Endometrial microvascular endothelial cells (primary cell): ENCODE results near the gene POLR2I. TPM values are rescaled to one million over a fixed set of nuclear protein-coding genes. Genes with fewer than 3 reads are reported as not detected.
"Not testable (repeated sequence)": the region's sequence is repeated elsewhere in the genome, so short reads cannot be mapped to it uniquely, and the experiment has no call there.

Source experiments
- in situ Hi-C: cut with HindIII; loops from 2 replicates; pipeline ENCODE4 v1.10.0; 2017; ENCODE audit warnings: low sequenced_read_pairs, low pct_unique_long_range_greater_than_20kb; ENCODE audit errors: inconsistent ontology term
- total RNA-seq: library from RNA; depleted of rRNA; stranded (reverse); fragments of >200 nt; gene quantifications from one replicate; pipeline ENCODE4 v1.2.3, GENCODE V29; 2015; ENCODE audit errors: inconsistent ontology term

POLR2I gene
- total RNA-seq, 1 donor from 2014 or later: 27.1 TPM

- in situ Hi-C loops: no loop called here
Observed at GRCh38 chr19:36073121-36073876, 41.4 kb downstream of the POLR2I start.

DNA sequence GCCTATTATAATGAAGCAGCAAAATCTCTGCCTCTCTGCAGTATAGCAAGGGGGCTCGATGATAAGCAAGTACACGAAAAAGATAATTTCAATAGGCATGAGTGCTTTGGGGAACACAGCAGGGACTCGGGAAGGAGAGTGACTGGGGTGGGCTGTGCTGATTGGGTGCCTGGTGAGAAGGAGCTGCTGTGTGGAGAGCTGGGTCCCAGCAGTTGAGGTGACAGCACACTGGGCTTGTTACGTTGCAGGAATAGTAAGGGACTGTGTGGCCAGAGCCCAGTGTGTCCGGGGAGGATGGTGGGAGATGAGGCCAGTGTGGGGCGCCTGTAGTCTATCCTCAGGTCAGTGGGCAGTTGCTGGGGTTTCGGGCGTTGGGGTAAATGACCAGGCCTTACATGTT lies 42.6 kb downstream of the POLR2I start:
- in situ Hi-C loops: no loop called here

DNA sequence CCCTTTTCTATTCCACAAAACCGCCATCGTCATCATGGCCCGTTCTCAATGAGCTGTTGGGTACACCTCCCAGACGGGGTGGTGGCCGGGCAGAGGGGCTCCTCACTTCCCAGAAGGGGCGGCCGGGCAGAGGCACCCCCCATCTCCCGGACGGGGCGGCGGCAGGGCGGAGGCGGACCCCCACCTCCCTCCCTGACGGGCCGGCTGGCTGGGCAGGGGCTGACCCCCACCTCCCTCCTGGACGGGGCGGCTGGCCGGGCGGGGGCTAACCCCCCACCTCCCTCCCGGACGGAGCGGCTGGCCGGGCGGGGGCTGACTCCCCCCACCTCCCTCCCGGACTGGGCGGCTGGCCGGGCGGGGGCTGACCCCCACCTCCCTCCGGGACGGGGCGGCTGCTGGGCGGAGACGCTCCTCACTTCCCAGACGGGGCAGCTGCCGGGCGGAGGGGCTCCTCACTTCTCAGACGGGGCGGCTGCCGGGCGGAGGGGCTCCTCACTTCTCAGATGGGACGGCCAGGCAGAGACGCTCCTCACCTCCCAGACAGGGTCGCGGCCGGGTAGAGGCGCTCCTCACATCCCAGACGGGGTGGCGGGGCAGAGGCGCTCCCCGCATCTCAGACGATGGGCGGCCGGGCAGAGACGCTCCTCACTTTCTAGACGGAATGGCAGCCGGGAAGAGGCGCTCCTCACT lies 45.7 kb downstream of the POLR2I start:
- in situ Hi-C loops: not testable (repeated sequence)

DNA sequence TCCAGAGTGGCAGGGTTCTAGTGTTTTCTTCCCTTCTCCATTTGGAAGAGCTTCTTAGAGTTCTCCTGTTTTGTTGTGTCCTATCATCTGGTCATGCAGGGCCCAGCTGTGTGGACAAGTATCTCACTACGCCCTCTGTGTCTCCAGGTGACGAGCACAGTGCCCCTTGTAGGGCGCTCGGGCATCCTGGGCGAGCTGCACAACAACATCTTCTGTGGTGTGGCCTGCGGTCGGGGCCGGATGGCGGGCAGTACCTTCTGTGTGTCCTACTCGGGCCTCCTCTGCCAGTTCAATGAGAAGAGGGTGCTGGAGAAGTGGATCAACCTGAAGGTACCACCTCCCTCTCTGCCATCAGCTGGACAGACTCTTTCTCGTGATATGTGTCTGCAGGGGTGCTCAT lies 47.0 kb downstream of the POLR2I start:
- in situ Hi-C loops: no loop called here

- in situ Hi-C loops: no loop called here
Observed at GRCh38 chr19:36064826-36065225, 49.8 kb downstream of the POLR2I start.

Other genes with a start within 250 kb of the POLR2I start
- gene APLP1, start 246.3 kb downstream of the POLR2I start, total RNA-seq: 9.4 TPM
- 6.6 TPM for gene NFKBID, start 214.3 kb downstream of the POLR2I start, total RNA-seq
- not detected for gene HCST, start 212.3 kb downstream of the POLR2I start, total RNA-seq
- gene TYROBP, start 206.6 kb downstream of the POLR2I start, total RNA-seq: not detected
- gene LRFN3, start 178.5 kb downstream of the POLR2I start, total RNA-seq: 2.5 TPM
- gene SDHAF1, start 119.7 kb downstream of the POLR2I start, total RNA-seq: 17.0 TPM
- gene SYNE4, start 106.1 kb downstream of the POLR2I start, total RNA-seq: not detected
- gene ALKBH6, start 100.7 kb downstream of the POLR2I start, total RNA-seq: 36.1 TPM
- gene CLIP3, start 82.0 kb downstream of the POLR2I start, total RNA-seq: 5.9 TPM
- gene THAP8, start 60.6 kb downstream of the POLR2I start, total RNA-seq: 5.4 TPM
- 11.5 TPM for gene WDR62, start 60.0 kb downstream of the POLR2I start, total RNA-seq
- gene OVOL3, start 3.7 kb downstream of the POLR2I start, total RNA-seq: not detected
- 235 TPM for gene TBCB, start 593 bp upstream of the POLR2I start, total RNA-seq
- 169 TPM for gene CAPNS1, start 25.2 kb upstream of the POLR2I start, total RNA-seq
- gene COX7A1, start 37.6 kb upstream of the POLR2I start, total RNA-seq: 23.4 TPM
- 4.9 TPM for gene ZNF565, start 99.8 kb upstream of the POLR2I start, total RNA-seq
- gene ZNF146, start 100.2 kb upstream of the POLR2I start, total RNA-seq: 60.9 TPM